NOMO-1 (cell line): ENCODE measurements around the gene MEP1B.
"Not testable (repeated sequence)": the region's sequence is repeated elsewhere in the genome, so short reads cannot be mapped to it uniquely, and the experiment has no call there.

ENCODE experiments used
- DNase-seq, 2 experiments: peaks; one replicate each; lab custom pipeline; 2025; ENCODE audit not compliant: unreplicated experiment in 2 of 2; lab: John Stamatoyannopoulos, UW

MEP1B gene

GRCh38 chr18:32208577-32208976, 18.7 kb downstream of the MEP1B start:
- DNase-seq: no peak

- no peak for DNase-seq
Observed at GRCh38 chr18:32209685-32210445, 20.0 kb downstream of the MEP1B start.

GRCh38 chr18:32213693-32214092, 23.9 kb downstream of the MEP1B start:
- no peak for DNase-seq

- DNase-seq: no peak
Observed at GRCh38 chr18:32216390-32216789, 26.6 kb downstream of the MEP1B start.

GRCh38 chr18:32219431-32220018, 29.7 kb downstream of the MEP1B start:
- no peak for DNase-seq

DNA sequence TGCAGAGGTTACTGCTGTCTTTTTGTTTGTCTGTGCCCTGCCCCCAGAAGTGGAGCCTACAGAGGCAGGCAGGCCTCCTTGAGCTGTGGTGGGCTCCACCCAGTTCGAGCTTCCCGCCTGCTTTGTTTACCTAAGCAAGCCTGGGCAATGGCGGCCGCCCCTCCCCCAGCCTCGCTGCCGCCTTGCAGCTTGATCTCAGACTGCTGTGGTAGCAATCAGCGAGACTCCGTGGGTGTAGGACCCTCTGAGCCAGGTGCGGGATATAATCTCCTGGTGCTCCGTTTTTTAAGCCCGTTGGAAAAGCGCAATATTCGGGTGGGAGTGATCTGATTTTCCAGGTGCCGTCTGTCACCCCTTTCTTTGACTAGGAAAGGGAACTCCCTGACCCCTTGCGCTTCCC, 43.5 kb downstream of the MEP1B start:
- DNase-seq: not testable (repeated sequence)

GRCh38 chr18:32237049-32237448, 47.2 kb downstream of the MEP1B start:
- no peak for DNase-seq

- no peak for DNase-seq
Observed at GRCh38 chr18:32238635-32239268, 48.9 kb downstream of the MEP1B start.

- no peak for DNase-seq
Observed at GRCh38 chr18:32242395-32242794, 52.6 kb downstream of the MEP1B start.

DNA sequence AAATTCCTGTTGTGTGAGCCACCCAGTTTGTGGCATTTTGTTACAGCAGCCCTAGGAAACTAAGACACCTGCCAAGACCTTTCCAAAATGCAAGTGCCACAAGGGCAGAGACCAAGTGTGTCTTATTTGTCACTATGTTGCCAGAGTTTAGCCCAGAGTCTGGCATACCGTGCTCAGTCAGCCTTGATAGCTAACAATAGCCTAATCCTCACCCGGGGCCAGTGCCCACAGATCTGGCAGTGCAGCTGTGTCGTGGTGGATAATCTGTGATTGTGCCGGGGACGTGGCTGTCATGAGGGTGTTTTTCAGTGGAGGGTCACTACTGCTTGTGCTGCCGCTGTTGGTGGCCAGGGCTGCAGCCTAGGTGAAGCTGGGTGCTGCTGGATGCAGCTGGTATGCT, 53.5 kb downstream of the MEP1B start:
- no peak for DNase-seq

DNA sequence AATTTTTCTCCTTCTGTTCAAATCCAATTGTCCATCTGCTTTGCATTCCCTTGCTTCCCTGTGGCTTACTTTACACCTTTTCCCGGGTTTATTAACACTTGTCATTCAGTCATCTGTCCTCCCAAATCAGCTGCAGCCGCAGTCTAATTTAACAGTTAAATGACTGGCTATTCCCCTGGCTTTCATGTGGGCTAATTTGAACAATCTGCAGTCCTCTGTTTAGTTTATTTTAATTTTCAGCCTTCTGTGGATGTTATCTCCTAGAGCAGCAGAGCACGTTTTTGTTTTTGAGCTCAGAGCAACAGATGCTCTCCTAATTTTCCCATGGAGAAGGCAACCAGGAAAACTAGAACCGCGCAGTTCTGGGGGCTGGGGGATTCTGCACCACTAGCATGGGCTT, 55.0 kb downstream of the MEP1B start:
- no peak for DNase-seq

GRCh38 chr18:32249147-32249929, 59.5 kb downstream of the MEP1B start:
- no peak for DNase-seq

DNA sequence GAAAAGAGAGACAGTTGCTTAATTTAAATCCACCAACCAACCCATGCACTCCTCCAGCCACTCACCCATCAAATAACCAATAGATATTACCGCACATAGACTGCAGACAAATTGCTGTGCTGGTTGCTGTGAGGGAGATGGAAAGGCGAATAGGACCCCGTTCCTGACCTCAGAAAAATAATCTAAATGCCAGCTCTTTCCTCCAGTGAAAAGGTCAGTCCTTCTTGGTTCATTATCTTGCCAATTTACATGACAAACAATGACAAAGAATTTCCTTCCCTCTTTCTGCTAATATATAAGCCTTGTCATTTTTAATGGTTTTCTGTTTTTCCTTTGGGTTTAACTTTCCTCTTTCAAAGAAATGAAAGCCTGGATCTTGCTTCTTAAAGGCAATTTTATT, 61.6 kb downstream of the MEP1B start:
- no peak for DNase-seq

DNA sequence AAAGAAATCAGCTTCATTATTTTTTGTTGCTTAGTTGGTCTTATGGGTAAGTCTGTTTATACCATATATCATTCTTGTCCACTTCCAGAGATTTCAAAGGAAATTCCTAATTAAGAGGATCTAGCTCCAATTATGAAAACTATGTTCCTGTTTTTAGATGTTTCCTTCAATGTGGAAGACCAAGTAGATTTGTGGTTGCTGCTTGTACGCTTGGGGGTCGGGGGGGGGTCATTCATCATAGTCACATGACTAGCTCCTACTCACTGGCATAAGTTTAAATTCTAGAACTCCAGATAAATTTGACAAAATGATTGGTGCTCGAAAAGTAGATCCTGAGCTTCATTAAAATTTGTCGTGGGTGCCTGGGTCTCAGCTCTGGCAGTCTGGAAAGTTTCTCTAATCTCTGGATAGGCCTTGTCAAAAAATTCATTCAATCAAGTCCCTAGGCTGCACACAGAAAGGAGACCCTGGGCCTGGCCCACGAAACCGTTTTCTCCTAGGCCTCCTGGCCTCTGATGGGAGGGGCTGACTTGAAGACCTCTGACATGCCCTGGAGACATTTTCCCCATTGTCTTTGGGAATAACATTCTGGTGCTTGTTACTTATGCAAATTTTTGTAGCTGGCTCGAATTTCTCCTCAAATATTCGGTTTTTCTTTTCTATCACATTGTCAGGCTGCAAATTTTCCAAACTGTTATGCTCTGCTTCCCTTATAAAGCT, 62.5 kb downstream of the MEP1B start:
- no peak for DNase-seq

GRCh38 chr18:32255570-32255969, 65.7 kb downstream of the MEP1B start:
- no peak for DNase-seq

DNA sequence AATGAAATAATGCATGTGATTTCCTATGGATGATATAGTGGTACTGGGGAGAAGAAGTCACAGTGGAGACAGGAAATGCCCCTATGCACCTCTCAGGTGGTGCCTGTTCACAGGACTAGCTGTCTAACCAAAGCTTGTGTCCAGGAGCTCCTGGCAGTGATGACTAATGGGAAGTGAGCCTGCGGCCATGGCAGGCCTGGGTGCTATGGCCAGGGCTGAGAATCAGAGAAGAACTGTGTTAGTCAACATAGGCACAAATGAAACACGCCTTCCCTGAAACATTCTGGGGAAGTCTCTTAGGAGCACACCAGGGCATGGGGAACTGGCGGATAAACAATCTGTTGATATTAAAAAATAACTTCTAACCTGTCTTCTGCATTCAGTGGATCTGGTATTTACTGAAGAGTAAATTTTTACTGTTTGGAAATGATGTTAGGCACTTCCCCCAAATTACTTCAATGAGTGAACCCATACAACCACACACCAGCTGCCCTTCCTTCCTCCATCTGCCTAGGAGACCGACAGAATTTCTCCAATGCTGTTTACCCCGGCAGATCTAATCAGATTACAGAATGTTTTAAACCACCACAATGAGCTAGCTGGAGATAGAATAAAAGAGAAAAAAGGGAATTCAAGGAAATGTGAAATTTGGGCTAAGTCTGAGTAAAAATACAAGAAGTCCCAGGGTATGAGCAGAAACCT, 67.4 kb downstream of the MEP1B start:
- peak in 1 of 2 experiments; percentile 6 for DNase-seq

- DNase-seq: no peak
Observed at GRCh38 chr18:32258148-32258547, 68.3 kb downstream of the MEP1B start.

- DNase-seq: peak; percentile 1 to 63
Observed at GRCh38 chr18:32258558-32259204, 68.8 kb downstream of the MEP1B start.

GRCh38 chr18:32259553-32259952, 69.7 kb downstream of the MEP1B start:
- DNase-seq: no peak

DNA sequence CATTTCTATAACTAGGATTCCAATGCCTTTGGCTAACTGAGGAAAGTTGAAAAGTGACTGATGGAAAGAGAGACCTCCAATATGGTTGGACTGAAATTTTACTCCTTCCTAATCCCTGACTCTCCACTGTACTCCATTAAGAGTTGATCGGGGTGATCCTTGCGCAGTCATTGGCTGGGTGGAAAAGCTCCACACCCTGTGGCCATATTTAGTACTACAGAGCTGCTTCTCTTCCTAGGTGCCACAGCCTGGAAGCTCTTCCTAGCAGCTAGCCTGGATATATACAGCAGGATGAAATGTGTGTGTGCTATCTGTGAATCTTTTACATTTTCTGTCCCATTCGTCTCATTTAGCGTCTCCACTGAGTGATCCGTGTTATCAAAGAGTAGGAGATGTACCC, 71.2 kb downstream of the MEP1B start:
- DNase-seq: no peak
